Activated CD8-positive, alpha-beta memory T cell treated with anti-CD3 and anti-CD28 coated beads, Interleukin-2, amount 50 U/mL, for 1 hour (primary cell): ENCODE measurements around the gene MYOZ1.
A peak's percentile ranks its signal among the peaks of the same experiment; 100 is the strongest.
"Not testable (repeated sequence)": the region's sequence is repeated elsewhere in the genome, so short reads cannot be mapped to it uniquely, and the experiment has no call there.

Source experiments
- DNase-seq: peaks from one replicate; pipeline ENCODE4 v3.0.0-alpha.2; 2020; ENCODE audit errors: extremely low read depth

Gene MYOZ1

GRCh38 chr10:73647875-73648651 is 6.8 kb upstream of the MYOZ1 start:
- no peak for DNase-seq

- DNase-seq = no peak
Observed at GRCh38 chr10:73647211-73647874, 6.1 kb upstream of the MYOZ1 start.

GRCh38 chr10:73646598-73647041 is 5.3 kb upstream of the MYOZ1 start:
- DNase-seq = no peak

GRCh38 chr10:73645251-73645650 is 4.0 kb upstream of the MYOZ1 start:
- no peak for DNase-seq

- DNase-seq = no peak
Observed at GRCh38 chr10:73644767-73645166, 3.5 kb upstream of the MYOZ1 start.

GRCh38 chr10:73644015-73644743 is 2.9 kb upstream of the MYOZ1 start:
- DNase-seq = peak; percentile 25

GRCh38 chr10:73643362-73643761 is 2.1 kb upstream of the MYOZ1 start:
- no peak for DNase-seq

GRCh38 chr10:73639286-73639685 is 2.0 kb downstream of the MYOZ1 start:
- DNase-seq = no peak

- DNase-seq = no peak
Observed at GRCh38 chr10:73635781-73636180, 5.5 kb downstream of the MYOZ1 start.

- DNase-seq = no peak
Observed at GRCh38 chr10:73634421-73634820, 6.9 kb downstream of the MYOZ1 start.

- no peak for DNase-seq
Observed at GRCh38 chr10:73629165-73629564, 12.1 kb downstream of the MYOZ1 start.

- no peak for DNase-seq
Observed at GRCh38 chr10:73628405-73628804, 12.9 kb downstream of the MYOZ1 start.

GRCh38 chr10:73627300-73627699 is 14.0 kb downstream of the MYOZ1 start:
- no peak for DNase-seq

- peak; percentile 87 for DNase-seq
Observed at GRCh38 chr10:73625884-73626752, 15.2 kb downstream of the MYOZ1 start.

- no peak for DNase-seq
Observed at GRCh38 chr10:73625004-73625883, 16.0 kb downstream of the MYOZ1 start.

GRCh38 chr10:73623056-73623455 is 18.2 kb downstream of the MYOZ1 start:
- DNase-seq = no peak

GRCh38 chr10:73620974-73621373 is 20.3 kb downstream of the MYOZ1 start:
- not testable (repeated sequence) for DNase-seq

GRCh38 chr10:73617143-73617542 is 24.1 kb downstream of the MYOZ1 start:
- DNase-seq = not testable (repeated sequence)

GRCh38 chr10:73614720-73615119 is 26.6 kb downstream of the MYOZ1 start:
- DNase-seq = no peak

- DNase-seq = no peak
Observed at GRCh38 chr10:73609116-73609515, 32.2 kb downstream of the MYOZ1 start.

- DNase-seq = no peak
Observed at GRCh38 chr10:73601486-73601921, 39.8 kb downstream of the MYOZ1 start.
